HG03060 (cell line): Measurements from ENCODE around the gene ATP13A5.

ENCODE experiments used
- ATAC-seq: cut with Tn5 transposase; IDR thresholded peaks from one replicate; pipeline ENCODE4 v1.9.1; 2021; ENCODE audit warnings: low read depth, moderate number of reproducible peaks; ENCODE audit not compliant: unreplicated experiment

ATP13A5 gene, protein sequence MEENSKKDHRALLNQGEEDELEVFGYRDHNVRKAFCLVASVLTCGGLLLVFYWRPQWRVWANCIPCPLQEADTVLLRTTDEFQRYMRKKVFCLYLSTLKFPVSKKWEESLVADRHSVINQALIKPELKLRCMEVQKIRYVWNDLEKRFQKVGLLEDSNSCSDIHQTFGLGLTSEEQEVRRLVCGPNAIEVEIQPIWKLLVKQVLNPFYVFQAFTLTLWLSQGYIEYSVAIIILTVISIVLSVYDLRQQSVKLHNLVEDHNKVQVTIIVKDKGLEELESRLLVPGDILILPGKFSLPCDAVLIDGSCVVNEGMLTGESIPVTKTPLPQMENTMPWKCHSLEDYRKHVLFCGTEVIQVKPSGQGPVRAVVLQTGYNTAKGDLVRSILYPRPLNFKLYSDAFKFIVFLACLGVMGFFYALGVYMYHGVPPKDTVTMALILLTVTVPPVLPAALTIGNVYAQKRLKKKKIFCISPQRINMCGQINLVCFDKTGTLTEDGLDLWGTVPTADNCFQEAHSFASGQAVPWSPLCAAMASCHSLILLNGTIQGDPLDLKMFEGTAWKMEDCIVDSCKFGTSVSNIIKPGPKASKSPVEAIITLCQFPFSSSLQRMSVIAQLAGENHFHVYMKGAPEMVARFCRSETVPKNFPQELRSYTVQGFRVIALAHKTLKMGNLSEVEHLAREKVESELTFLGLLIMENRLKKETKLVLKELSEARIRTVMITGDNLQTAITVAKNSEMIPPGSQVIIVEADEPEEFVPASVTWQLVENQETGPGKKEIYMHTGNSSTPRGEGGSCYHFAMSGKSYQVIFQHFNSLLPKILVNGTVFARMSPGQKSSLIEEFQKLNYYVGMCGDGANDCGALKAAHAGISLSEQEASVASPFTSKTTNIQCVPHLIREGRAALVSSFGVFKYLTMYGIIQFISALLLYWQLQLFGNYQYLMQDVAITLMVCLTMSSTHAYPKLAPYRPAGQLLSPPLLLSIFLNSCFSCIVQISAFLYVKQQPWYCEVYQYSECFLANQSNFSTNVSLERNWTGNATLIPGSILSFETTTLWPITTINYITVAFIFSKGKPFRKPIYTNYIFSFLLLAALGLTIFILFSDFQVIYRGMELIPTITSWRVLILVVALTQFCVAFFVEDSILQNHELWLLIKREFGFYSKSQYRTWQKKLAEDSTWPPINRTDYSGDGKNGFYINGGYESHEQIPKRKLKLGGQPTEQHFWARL

DNA sequence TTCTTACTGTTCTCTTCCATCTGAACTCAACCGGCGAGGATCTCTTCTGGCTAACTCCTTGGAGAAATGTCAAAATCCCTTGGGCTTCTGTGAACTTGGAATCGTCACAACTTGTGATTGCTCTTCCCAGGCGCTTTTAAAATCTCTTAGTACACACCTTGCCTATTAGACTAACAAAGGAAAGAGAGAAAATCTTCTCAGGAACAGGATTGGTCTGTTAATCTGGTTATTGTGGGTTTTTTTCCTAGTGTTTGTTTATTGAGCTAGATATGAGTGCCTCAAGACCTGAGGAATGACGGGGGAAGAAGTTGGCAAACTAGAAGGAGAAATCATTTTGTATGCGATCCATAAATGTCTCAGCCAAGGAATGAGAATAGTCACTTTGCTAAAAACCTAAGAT is at the start of gene ATP13A5:
Gene ATP13A5 (minus strand): TSS at position 48 of the 400 bp plus-strand sequence. CDS start 28 bp downstream, at position 20.
- ATAC-seq, result no peak

DNA sequence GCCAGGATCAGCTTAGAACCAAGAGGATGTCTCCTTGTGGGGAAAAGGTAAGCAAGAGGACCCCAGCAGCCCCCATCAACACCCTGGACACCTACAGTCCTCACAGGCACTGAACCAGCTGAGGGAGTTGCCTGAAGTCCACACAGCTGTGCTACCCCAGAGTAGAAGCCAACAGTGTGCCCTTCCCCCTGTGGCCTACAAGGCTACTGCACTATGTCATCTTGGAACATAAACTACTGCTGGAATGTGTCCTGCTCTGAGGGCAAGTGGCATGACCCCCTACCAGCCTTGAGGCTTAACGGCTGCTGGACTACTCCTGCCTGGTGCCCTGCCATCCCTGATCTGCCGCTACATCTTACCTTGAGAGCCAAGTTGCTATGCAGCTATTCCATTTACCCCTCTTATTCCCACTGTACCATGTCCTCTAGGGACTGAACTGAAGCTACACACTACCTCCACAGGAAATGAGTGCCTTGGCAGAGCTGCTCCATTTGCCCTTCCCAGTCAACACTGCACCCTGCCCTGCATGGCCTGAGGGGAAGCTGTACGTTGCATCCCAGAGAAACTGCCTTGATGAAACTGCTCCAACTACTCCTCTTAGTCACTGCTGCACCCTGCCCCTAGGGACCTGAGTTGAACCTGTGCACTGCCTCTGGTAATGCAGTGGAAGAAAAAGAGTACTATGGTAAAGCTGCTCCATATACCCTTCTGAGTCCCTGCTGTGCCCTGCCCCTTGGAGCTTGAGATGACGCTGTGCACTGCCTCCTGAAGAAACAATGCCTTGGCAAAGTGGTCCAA is 40.2 kb upstream of the ATP13A5 start:
- no peak for ATAC-seq

DNA sequence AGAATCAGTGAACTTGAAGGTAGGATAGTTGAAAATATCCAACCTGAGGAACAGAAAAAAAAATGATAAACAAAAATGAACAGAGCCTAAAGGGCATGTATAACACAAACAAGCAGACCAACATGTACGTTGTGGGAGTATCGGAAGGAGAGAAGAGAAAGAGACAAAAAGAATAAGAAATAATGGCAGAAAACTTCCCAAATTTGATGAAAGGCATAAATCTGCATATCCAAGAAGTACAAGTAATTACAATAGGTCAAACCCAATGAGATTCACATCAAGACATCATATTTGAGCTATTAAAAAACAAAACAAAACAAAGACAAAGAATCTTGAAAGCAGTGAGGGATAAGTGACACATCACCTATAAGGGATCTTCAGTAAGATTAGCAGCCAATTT is 38.1 kb upstream of the ATP13A5 start:
- ATAC-seq, result no peak

DNA sequence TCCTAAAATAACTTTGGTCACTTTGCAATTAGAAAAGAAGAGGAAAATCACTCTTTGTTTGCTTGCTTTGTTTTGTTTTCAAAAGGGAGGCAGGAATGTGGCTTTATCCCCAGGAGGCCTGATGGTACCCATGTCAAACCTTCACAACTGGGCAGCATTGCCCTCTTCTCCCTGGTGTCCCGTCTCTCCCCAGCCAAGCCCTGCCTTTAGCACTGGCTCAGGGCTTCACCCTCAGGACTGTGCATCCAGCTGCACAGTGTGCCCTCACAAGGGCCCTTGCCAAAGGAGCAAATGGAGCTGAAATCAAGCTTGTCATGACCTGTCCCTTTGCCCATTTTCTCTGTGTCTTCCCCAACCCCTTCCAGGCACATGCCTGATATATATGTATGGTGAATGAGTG is 29.1 kb upstream of the ATP13A5 start:
- ATAC-seq, result no peak

DNA sequence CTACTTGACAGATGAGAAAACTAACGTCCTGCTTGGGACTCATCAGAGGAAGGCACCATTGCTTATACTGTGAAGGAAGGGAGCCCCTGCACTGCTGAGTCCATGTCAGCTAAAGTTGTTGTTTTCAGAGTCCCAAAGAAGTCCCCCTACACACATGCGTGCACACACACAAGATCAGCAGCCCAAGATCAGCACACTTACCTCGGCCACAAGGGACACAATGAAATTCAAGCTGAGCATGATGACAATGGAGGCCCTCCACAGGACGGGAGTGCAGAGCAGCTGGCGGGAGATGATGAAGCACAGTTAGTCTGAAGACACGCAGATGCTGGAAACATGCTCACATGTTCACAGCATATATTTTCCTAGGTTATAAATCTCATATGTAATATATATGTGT is 28.6 kb upstream of the ATP13A5 start:
- no peak for ATAC-seq

DNA sequence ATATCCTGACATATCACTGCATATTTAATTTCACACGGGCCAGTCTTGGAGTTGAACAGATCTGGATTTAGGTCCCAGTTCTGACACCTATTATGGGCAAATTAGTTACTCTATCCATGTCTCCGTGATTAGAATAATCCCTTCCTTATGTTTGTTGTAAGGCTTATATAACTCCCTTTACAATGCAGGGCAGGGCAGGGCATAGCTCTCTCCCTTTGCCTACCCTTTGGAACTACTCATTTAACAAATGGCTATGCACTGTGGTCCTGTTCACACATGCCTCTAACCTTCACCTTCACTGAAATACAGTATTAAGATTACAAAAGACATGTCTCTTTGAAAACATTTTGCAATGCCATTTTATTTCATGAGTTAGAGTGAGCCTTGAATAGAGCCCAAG is 24.8 kb upstream of the ATP13A5 start:
- no peak for ATAC-seq

DNA sequence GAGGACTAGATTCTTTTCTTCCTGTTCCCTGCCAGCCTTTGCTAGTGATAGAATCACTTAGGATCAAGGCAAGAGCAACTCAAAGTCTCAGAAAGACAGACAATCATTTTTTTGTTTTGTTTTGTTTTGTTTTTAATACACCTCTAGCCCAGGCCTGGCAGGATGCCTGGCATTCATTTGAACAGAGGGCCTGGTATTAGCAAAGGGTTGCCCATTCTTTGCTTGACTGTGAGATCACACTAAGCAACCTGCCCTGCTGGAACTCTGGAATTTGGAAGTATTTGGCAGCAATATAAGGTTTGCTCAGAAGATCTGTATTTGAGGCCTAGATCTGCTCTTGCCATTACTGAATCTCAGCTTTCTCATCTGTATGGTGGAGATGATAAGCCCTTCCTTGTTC is 21.8 kb upstream of the ATP13A5 start:
- no peak for ATAC-seq

DNA sequence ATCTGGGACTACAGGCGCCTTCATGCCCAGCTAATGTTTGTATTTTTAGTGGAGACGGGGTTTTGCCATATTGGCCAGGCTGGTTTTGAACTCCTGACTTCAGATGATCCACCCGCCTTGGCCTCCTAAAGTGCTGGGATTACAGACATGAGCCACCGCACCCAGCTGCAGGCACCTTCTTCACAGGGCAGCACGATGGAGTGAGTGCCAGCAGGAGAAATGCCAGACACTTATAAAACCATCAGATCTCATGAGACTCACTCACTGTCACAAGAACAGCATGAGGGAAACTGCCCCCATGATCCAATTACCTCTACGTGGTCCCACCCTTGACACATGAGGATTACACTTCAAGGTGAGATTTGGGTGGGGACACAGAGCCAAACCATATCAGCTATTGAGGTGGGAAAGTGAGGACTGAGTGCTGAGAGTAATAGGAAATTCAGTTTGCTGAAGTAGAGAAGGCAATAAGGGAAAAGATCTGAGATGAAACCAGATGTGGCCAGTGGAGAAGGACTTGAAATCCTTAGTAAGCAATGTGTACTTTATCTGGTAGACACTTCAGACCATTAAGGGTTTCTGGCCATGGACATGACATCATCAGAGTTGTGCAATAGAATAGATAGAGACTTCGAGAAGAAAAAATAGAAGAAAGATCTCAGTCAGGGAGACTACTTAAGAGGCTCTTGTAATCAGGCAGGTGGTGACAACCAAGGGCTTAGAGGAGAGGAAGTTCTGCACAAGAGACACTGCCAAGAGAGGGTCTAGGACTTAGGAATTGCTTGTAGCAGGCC is 18.1 kb upstream of the ATP13A5 start:
- no peak for ATAC-seq

DNA sequence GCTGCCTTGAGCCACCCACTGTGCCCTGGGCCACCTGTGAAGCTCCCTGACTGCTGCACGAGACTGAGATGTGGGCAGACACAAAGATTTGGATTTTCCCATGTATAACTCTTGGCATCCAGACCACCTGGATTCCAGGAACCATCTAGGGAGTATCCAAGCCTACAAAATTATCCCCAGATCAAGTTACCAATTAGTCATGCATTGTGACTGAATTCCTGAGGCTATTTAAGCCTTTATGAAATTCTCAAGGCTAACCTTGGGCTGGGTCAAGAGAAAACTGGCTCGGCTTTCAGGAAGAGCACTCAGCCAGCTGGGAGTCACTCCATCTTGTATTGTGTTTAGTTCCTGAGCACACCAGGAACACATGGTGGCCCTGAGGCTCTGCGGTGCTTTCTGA is 13.3 kb upstream of the ATP13A5 start:
- no peak for ATAC-seq

DNA sequence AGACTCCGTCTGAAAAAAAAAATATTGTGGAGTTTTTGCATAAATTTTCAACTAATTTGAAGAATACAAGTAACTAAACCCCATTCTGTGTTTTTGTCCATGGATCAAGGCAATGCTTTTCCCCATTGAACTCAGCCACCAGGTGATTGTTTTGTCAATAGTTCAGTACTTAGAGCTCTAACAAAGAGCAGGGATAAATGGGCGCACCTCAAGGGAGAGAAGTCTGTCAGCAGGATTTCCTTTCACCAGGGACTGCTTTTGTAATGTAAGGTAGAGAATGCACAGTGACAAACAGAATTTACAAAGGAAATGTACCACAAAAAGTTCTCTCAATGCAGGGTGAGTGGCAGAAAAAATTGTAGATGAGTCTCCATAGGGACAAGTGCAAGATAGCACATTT is 10.8 kb upstream of the ATP13A5 start:
- no peak for ATAC-seq

DNA sequence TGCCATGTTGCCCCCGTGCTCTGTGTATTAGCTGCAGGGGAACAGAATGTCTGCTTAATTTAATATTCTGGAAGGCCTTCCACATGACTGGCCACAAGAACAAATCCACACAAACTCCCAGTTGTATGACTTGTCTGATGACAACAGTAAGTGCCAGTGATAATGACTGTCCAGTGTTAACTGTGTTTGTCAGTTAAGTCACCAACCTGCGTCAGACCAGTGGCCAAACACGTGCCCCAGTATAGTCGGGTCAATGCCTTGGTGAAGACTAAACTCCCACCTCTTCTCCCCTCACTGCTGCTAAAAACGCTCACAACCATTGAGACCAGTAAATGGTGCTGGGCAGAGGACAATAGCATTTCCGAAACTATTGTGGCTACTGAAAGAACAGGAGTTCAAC is 9.8 kb upstream of the ATP13A5 start:
- no peak for ATAC-seq

DNA sequence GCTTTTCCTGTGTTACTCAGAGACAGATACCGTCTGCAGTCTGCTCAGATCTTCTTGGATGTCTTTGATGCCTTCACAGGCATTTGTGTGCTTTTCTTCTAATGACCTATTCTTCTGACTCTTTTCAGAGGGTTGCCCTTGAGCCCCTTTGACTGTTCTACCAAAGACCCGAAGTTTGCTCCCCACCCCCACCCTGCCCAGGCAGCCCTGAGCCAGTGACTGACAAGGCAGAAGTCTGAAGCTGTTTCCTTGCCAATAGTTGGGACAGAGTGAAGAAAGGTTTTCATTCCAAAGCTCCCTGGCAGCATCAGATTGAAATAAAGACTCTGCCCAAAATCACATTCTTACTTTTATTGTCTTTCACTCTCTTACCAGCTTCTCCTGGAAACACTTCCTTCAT is 9.0 kb upstream of the ATP13A5 start:
- no peak for ATAC-seq

DNA sequence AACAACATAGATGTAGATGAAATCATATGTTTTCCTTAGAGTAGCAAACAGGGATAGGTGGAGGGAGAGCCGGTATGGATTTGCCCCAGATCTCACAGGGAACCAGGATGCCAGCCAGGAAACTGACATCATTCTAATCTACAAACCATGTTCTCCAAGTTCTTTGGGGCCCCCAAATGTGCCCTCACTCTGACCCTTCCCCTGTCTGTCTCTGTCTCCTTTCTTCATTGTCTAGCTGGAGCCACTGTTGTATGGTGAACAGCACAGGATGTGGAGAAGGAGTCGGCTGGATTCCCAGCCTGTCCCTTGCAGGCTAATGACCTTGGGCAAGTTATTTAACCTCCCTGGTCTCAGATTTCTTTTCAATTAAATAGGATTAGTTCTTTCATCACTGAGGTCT is 962 bp downstream of the ATP13A5 start:
- ATAC-seq, result no peak

DNA sequence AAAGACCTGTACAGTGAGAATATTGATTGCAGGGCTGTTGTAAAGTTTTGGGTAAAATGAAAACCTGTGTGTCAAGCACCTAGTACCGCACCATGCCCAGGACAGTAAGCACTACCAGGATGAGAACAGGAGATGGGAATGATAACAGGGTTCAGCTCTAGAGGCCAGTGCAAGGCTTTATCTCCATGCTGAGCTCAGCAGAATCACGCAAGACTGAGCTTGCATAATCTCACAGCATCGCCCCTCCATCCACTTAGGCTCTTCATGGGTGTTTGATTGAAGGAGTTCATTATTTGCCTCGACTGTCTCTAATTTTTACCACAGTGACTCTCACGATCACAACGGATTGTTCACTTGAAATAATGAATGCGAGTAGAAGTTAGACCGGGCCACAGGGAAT is 2.9 kb downstream of the ATP13A5 start:
- ATAC-seq, result no peak

DNA sequence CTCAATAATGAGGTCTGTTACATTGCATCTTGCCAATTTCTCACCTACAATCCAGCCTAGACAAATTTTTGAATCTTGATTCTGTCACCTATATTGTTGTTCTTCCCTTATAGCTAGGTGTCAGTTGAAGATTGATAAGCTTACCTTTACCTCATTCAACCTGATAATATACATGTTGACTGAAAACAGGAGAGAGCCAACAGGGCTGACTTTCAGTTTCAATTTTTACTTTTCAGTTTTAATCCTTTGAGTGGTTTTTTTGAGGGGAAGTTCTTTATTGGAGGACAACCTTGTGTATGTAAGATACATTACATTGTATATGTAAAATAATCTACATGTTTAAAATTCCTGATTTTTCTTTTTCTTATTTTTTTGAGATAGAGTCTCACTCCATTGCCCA is 5.8 kb downstream of the ATP13A5 start:
- no peak for ATAC-seq

DNA sequence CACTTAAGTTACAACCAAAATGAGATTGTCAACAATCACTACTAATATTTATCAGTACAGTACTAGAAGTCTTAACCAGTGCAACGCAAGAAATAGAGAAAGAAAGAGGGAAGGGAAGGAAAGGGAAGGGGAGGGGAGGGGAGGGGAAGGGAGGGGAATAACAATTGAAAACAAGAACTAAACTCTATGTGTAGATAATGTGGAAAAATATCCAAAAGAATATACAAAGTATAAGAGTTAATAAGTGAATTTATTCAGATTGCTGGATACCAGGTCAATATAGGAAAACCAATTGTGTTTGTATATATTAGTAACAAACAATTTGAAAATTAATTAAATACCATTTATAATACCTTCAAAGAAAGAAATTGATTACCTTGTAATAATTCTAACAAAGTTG is 10.7 kb downstream of the ATP13A5 start:
- no peak for ATAC-seq

DNA sequence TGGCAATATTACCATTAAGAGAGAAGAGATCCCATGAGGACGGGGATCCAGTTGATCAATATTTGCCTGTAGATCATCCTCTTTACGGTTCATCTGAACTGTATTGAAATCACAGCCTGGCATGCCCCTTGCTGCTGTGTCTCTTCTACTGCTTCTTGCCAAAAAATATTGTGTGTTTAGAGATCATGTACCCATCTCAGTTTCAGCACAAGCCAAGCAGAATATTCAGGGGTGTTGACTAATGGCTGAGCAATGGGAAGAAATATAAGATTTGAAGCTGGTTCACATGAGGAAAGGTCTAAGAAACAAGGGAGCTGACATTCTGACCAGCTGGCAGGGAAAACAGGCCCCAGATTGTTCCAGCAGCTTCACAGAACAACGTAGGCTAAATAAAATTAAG is 21.3 kb downstream of the ATP13A5 start:
- ATAC-seq, result no peak

DNA sequence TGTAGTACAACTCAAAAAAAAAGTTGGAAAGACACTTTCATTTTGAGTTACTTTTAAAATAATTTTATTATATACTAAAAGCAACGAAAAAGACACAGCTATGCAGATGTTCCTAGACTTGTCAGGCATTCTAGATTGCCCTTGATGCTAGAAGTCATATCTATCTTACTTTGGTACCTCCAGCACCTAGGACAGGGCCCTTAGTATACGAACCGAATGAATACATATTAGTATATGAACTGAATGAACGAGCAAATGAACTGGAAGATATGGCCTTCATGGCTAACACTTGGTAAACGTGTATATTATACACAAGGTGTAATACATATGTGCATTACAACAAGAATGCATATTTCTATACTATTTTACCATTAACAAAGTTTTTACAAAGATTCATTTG is 24.1 kb downstream of the ATP13A5 start:
- no peak for ATAC-seq

DNA sequence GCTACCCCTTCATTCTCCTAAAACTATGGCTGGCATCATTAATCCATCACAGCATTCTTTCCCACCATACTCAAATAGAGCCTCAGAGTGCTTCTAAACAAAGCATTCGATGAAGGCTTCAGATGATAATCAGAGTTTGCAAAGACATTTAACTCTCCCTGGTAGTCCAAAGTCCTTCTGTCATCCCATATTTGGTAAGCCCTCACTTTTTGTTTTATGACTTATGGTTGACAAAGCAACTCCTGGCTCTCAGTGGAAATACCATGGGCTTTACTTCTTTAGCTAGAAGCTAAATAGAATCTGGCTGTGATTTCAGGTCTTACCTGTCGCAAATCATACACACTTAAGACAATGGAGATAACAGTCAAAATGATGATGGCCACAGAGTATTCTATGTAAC is 27.8 kb downstream of the ATP13A5 start:
- no peak for ATAC-seq

DNA sequence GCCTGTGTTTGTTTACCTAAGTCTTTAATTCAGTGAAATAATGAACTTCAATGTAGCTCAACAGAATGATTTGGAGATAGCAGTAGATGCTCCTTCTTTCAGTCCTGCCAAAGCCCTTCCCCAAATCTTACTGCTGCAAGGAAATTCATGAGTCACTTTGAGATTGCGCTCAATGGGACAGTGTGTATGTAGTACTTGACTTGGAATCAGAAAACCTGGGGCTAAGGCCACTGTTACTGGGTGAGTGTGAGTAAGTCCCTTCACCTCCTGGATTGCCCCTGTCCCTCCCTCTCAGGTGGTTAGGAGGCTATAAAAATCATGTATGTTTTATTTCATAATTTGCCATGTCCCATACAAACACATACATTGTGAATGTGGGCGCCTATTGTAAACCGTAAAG is 29.9 kb downstream of the ATP13A5 start:
- no peak for ATAC-seq
